Kidney glomerular epithelial cell (primary cell): ENCODE measurements around the gene NHSL1.

ENCODE experiments used
- DNase-seq: peaks from one replicate; lab custom pipeline; 2025; lab: John Stamatoyannopoulos, UW

NHSL1 gene

GRCh38 chr6:138522611-138523010 lies 23.3 kb upstream of the NHSL1 start:
- no peak for DNase-seq

- DNase-seq: no peak
These were observed 22.5 kb upstream of the NHSL1 start for GRCh38 chr6:138521790-138522189.

DNA sequence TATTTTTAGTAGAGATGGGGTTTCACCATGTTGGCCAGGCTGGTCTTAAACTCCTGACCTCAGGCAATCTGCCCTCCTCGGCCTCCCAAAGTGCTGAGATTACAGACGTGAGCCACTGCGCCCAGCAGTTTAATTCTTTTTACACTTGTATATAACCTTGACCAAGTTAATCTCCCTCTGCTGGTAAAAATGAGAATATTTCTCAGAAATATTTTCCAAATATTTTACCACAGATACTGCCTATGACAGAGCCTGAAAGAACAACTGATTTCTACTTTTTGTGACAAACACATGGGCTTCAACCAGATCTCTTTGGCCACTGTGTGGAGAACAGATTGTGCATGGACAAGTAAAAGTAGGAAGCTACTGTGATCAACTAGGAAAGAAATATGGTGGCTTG lies 21.2 kb upstream of the NHSL1 start:
- DNase-seq: peak; percentile 38

- DNase-seq: no peak
These were observed 18.8 kb upstream of the NHSL1 start for GRCh38 chr6:138518054-138518453.

DNA sequence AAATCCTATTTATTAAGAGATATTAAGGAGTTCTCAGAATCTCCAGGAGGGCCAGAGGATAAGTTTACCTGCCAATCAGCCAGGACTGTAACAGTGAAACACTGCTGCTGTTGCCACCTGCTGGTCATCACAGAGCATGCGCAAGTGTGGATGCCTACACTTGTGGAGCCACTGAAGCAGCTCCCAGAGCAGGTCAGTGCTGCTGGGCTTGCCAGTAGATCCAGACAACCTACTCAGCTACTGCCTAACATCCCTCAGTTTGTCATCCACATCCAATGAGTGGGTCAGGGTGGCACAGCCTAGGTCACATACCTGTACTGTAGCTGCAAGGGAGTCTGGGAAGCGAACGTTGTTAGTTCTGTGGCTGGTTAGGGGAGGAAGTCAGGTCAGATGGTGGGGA lies 18.3 kb upstream of the NHSL1 start:
- DNase-seq: peak; percentile 16

GRCh38 chr6:138515657-138516248 lies 16.5 kb upstream of the NHSL1 start:
- no peak for DNase-seq

DNA sequence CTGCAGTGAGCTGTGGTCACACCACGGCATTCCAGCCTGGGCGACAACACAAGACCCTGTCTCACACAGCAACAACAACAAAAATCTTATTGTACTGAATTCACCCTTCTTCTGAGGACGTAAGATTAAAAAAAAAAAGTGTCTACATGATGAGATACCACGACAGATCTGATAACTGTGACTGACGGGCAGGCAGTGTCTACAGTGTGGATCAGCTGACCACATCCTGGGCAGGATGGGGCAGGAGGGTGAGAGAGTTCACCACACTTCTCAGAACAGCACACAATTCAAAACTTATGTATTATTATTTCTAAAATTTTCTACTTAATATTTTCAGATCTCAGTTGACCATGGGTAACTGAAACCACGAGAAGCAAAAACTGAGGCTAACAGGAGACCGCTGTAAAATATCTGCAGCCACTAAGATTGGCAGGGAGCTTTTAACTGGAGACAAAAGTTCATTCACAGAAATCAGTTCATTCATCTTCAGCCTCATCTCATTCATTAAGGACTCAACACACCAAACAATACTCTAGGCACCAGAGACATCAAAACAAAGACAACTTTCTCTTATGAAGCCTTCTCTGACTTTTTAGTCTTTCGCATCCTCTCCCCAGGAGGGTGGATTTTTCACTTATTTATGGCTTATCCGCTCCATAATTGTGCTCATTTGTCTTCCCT lies 15.7 kb upstream of the NHSL1 start:
- DNase-seq: no peak

DNA sequence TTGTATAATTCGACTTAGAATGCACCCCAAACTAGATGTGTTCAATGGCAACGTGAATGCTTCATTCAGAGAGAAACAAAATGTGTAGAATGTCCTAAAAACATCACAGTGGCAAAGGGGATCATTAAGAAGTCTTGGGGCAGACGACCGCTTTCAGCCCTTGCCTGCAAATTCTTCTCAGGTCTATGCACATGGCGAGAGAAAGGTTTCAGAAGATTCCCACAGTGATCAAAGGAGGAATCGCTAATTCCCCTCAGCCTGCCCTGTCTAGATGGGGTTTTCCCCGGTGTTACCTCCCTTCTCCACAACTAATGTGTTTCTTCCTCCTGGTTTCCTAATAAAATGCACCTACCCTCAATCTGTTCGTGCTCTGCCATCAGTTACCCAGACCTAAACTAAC lies 13.3 kb upstream of the NHSL1 start:
- no peak for DNase-seq

DNA sequence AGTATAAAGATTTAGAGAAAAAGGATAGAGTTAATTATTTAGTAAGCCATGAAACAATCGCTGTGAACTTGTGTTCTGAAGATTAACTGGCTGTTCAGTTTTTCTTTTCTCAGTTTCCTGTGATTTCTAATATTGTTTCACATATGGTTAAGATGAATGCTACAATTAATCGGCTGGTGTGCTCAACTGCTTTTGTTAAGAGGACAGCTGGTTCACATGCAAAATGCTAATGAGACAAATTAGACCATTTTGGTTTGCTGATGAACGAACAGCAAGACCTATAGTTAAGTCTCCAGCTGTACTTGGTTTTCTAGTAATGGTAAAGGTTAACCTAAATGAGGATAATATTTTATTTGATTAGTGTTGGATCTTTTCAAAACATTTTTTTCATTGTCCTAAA lies 10.8 kb upstream of the NHSL1 start:
- no peak for DNase-seq

DNA sequence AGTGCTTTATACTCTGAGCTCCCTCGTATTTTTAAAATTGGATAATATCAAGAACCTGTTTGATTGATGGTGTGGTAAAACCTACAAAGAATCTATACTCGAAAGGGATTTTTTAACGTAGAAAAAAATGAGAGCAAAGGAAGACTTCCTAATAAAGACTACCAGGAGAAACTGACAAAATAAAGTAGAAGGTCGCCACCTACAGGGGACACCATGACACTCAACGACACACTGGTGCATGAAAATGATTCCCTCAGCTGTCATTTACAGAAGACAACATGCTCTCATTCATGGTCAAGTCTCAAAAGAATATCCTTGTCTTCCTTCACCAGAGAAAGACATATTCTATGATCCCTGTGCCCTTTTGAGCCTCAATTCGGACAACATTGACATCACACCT lies 10.1 kb upstream of the NHSL1 start:
- peak; percentile 68 for DNase-seq

DNA sequence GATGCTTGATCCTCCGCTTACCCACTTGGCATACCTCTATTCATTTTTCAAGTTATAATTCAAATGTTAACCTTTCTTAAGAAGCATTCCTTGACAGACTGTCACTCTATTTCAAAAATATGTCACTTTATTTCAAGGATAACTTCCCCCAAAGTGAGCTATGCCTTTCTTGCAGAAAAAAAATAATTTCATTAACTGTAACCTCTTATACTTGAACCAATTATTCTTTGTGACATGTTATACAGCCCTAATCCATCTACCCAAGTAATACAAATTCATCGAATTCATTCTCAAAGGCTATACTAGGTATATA lies 9.3 kb upstream of the NHSL1 start:
- DNase-seq: no peak

DNA sequence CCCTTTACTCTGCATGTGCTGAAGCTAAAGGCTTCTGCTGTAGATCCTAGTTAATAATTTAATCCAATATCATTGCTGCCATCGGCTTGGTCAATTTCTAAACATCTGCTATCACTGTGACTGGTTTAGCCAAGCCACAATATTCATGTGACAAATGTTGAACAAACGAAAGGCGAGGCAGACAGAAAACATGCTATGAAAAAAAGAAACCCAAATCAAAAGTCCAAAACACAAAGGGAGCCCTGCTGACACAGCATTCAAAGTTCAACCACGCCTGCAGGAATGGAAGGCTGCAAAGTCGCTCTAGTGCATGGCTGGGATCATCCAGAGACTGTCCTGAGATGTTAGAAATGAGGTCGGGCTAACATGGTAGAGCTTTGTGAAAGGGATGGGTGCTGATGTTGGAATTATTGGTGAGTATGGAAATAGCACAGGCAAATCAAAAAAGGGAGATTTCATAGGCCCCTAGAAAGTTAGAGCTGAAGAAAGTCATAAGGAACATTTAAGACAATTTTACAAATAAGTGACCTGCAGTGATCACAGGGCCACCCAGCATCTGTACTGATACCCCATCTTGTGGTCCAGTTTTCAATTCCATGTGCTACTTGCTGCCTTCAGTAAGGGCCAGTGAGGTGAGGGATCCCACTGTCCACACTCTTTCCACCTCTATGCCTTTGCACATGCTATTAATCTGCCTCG lies 8.8 kb upstream of the NHSL1 start:
- no peak for DNase-seq

DNA sequence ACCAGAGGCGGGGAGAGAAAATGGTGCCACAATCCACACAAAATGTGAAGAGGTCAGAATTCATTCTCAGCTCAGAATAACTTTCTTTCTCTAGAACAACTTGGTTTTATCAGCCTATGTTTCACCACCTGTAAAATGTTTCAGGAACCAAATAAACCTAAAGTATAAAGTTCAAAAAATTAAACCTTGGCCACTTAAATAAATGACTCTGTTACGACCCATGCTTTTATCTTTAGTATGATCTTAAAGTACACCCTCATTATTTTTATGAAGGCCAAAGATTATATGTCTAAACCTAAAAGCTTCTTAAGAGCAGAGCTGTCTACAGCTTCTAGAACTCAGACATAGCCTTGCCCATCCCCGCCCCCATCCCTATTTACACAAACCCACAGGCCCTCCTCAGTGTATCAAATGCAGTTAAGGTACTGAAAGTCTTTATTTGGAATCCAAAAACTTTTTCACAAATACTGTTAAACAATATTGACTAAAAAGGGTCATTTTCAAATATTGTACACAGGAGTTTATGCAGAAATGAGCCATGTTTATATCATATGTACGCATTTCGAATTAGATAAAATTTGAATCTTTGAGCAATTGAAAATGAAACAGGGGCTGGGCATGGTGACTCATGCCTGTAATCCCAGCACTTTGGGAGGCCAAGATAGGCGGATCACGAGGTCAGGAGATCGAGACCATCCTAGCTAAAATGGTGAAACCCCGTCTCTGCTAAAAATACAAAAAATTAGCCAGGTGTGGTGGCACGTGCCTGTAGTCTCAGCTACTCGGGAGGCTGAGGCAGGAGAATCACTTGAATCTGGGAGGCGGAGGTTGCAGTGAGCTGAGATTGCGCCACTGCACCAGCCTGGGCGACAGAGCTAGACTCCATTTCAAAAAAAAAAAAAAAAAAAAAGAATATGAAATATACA lies 5.7 kb upstream of the NHSL1 start:
- no peak for DNase-seq

GRCh38 chr6:138503881-138504680 lies 4.8 kb upstream of the NHSL1 start:
- peak; percentile 34 for DNase-seq

GRCh38 chr6:138502546-138502945 lies 3.3 kb upstream of the NHSL1 start:
- no peak for DNase-seq

GRCh38 chr6:138500867-138501446 lies 1.7 kb upstream of the NHSL1 start:
- no peak for DNase-seq

DNA sequence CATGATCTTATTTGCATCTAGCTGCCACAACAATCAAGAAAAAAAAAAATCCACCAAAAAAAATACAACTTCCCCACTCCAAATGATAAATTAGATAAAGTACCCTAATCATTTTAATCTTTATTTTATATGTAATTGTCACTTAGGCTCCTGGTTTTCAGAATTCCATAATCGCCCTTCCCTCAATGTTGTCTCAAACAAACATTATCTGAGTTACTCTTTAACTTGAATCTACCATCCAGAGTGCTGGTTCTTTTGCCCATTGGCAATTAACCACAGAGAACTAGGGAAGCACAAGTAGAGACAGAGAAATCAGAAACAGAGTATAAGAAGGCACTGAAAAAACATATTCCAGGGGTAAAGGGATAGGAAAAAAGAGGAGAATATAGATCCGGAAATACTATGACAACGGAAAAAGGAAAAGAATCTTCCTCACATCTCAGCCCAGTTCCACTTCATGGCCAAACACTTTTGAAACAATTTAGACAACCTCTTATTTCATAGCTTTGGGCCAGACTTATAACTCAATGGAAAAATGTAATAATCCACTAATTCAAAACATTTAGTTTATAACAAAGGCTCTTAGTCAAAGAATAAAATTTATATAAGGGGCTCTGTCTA lies 861 bp upstream of the NHSL1 start:
- DNase-seq: peak; percentile 19

GRCh38 chr6:138498629-138499302 lies 528 bp downstream of the NHSL1 start:
- DNase-seq: no peak

DNA sequence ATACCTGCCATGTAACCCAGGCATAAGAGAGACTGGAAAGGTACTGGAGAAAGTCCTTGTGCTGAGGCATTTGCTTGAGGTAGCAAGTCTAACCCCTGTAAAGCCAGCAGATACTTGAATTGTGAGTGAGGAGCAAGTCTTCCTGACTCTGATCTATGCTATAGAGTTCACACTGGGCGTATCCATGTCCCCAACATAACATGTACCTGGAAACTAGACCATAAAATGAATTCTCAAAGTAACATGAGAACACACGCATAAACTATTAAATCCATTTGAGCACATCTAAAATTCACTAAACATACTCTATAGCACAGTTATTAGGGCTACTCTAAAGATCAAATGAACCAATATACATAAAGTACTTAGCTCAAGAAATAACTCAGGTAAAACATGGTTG lies 2.0 kb downstream of the NHSL1 start:
- DNase-seq: no peak

GRCh38 chr6:138494312-138494711 lies 5.0 kb downstream of the NHSL1 start:
- no peak for DNase-seq
